ENCODE results near the gene ENOPH1. TPM values are rescaled to one million over a fixed set of nuclear protein-coding genes. Genes with fewer than 3 reads are reported as not detected.

The ENOPH1 gene
- total and polyA plus RNA-seq, 2 of the 4 experiments (the other 2 are of a cell fraction), result 18.0 to 36.0 TPM

GRCh38 chr4:82458729-82459128 is 28.3 kb downstream of the ENOPH1 start:
- no peak for TF ChIP-seq CEBPB (IDR thresholded peaks at IDR 0.05; ENCODE audit: low read depth, low read length)
- TF ChIP-seq RFX5 (IDR thresholded peaks at IDR 0.05; ENCODE audit: low read depth, low read length), result no peak
- no peak for TF ChIP-seq MXI1 (IDR thresholded peaks at IDR 0.05; ENCODE audit: borderline replicate concordance, low read depth, low read length)
- no peak for TF ChIP-seq RAD21 (IDR thresholded peaks at IDR 0.05; ENCODE audit: low read length)
- no peak for TF ChIP-seq RCOR1 (IDR thresholded peaks at IDR 0.05; ENCODE audit: insufficient replicate concordance, low read length)
- TF ChIP-seq CTCF (conservative IDR thresholded peaks at IDR 0.05; ENCODE audit: low read depth, low read length), result no peak
- TF ChIP-seq BHLHE40 (IDR thresholded peaks at IDR 0.05; ENCODE audit: low read depth, low read length), result no peak
- no peak for TF ChIP-seq MAFK (IDR thresholded peaks at IDR 0.05; ENCODE audit: low read depth, low read length)
- no peak for TF ChIP-seq USF2 (IDR thresholded peaks at IDR 0.05; ENCODE audit: low read depth, low read length)
- no peak overlapping the region for H2BK20ac ChIP-seq (ENCODE audit: low read depth, low read length)
- no peak overlapping the region for H2BK5ac ChIP-seq (ENCODE audit: low read depth, low read length, poor library complexity, severe bottlenecking)
- DNase-seq (no peak), ATAC-seq (ENCODE audit: low read depth) (no peak)
- H2AFZ ChIP-seq (replicated peaks; ENCODE audit: low read length, poor library complexity), result no peak overlapping the region
- H2BK15ac ChIP-seq (ENCODE audit: low read depth, low read length), result no peak overlapping the region
- no peak overlapping the region for H4K91ac ChIP-seq (ENCODE audit: insufficient read depth, low read depth, low read length)
- H3K9ac ChIP-seq (ENCODE audit: low read depth, low read length), result no peak overlapping the region
- intact Hi-C loops (cut with micrococcal nuclease) (no loop called here), in situ Hi-C loops (cut with MboI; ENCODE audit: low sequenced_read_pairs) (no loop called here), dilution Hi-C loops (cut with HindIII; ENCODE audit: low sequenced_read_pairs, unreplicated experiment) (no loop called here)
- H2BK120ac ChIP-seq (ENCODE audit: low read depth, low read length), result no peak overlapping the region
- no CpG with 5 or more reads among the region's 2 CpGs for WGBS, 2 experiments (ENCODE audit: extremely low coverage in 2 of 2, insufficient read length in 1 of 2)
- no peak overlapping the region for H4K5ac ChIP-seq (ENCODE audit: low read depth, low read length)
- no peaks in the 10 kb centered on the region for H3K27me3 ChIP-seq (ENCODE audit: control insufficient read depth, insufficient read depth, low read length)
- H3K27ac ChIP-seq (ENCODE audit: insufficient read depth, low read length), result no peak overlapping the region
- no peaks in the 10 kb centered on the region for H3K4me1 ChIP-seq (ENCODE audit: control insufficient read depth, insufficient read depth, low read length)
- H3K18ac ChIP-seq (ENCODE audit: low read depth, low read length), result no peak overlapping the region
- peaks cover 15% of the 10 kb centered on the region for H3K36me3 ChIP-seq (ENCODE audit: control insufficient read depth, insufficient read depth, low read length)
- H3K56ac ChIP-seq (ENCODE audit: extremely low read depth, insufficient read depth, low read length), result no peak overlapping the region
- H4K8ac ChIP-seq (ENCODE audit: low read depth in 2 of 2, low read length in 2 of 2), result no peak overlapping the region
- no peak overlapping the region for H3K4me2 ChIP-seq (ENCODE audit: low read depth, low read length)
- no peaks in the 10 kb centered on the region for H4K20me1 ChIP-seq (ENCODE audit: insufficient read depth, low read length)
- no peaks in the 10 kb centered on the region for H3K9me3 ChIP-seq (ENCODE audit: control insufficient read depth, insufficient read depth, low read length)
- no peak overlapping the region for H3K14ac ChIP-seq (replicated peaks; ENCODE audit: low read depth, low read length)
- no peak overlapping the region for H3K4ac ChIP-seq (ENCODE audit: low read depth, low read length)
- peaks cover 3 to 8% of the 10 kb centered on the region in 2 experiments; a peak in 3 of 4 replicates for H3K79me1 ChIP-seq (ENCODE audit: low read depth in 1 of 2, low read length in 2 of 2)
- no peak overlapping the region for H3K23ac ChIP-seq (ENCODE audit: low read depth, low read length)
- H3K4me3 ChIP-seq (ENCODE audit: insufficient read depth, low read depth, low read length), result no peak overlapping the region
- no TSS peak for BruUV-seq (replicated peaks)
- no peak overlapping the region for H2AK5ac ChIP-seq (ENCODE audit: low read depth, low read length)
- POLR2A ChIA-PET (ENCODE audit: unreplicated experiment), result no interaction called here
- CTCF ChIA-PET, result no interaction called here
- H3K9me1 ChIP-seq (ENCODE audit: insufficient read depth, low read length), result no peaks in the 10 kb centered on the region; the same call in 1 of the 2 replicates
- H2AK9ac ChIP-seq (replicated peaks; ENCODE audit: low read depth, low read length, poor library complexity), result no peak overlapping the region
